Measurements from ENCODE around the gene GPSM1.

DNA sequence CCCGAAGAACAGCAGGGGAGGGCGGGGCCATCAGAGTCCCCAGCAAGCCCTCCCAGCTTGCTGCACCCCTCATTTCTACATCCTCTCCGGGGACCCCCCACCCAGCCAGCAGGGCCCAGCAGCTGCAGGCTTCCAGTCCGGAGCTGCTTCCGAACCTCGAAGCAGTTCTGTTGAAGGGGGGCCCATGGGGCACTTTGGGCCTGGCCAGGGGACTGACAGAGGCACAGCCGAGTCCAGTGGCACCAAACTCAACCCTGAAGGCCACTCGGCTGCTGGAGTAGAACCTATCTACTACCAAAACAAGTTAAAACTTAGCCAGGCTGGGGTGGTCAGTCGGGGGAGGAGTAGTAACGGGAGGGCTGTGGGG, 15.3 kb upstream of the GPSM1 start:
- TF ChIP-seq, protein P1, sequence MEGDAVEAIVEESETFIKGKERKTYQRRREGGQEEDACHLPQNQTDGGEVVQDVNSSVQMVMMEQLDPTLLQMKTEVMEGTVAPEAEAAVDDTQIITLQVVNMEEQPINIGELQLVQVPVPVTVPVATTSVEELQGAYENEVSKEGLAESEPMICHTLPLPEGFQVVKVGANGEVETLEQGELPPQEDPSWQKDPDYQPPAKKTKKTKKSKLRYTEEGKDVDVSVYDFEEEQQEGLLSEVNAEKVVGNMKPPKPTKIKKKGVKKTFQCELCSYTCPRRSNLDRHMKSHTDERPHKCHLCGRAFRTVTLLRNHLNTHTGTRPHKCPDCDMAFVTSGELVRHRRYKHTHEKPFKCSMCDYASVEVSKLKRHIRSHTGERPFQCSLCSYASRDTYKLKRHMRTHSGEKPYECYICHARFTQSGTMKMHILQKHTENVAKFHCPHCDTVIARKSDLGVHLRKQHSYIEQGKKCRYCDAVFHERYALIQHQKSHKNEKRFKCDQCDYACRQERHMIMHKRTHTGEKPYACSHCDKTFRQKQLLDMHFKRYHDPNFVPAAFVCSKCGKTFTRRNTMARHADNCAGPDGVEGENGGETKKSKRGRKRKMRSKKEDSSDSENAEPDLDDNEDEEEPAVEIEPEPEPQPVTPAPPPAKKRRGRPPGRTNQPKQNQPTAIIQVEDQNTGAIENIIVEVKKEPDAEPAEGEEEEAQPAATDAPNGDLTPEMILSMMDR (IDR thresholded peaks at IDR 0.05 in 4 of 5, conservative IDR thresholded peaks at IDR 0.05 in 1 of 5) = no peak
- no peak for TF ChIP-seq POLR2A (IDR thresholded peaks at IDR 0.05)
